HUES48 (cell line): ENCODE data around the gene S100A16.

Source experiments
- H3K27ac ChIP-seq: one replicate; pipeline ENCODE4 v1.7.0; 2013; ENCODE audit warnings: low read depth, low read length, inconsistent platforms
- H3K27me3 ChIP-seq: 2 replicates; pipeline ENCODE4 v1.6.1; 2013; ENCODE audit warnings: mild to moderate bottlenecking, low read length; ENCODE audit not compliant: control insufficient read depth, insufficient read depth
- H3K36me3 ChIP-seq: 2 replicates; pipeline ENCODE4 v1.6.1; 2013; ENCODE audit warnings: low read length; ENCODE audit not compliant: control insufficient read depth, insufficient read depth
- H3K4me1 ChIP-seq: 2 replicates; pipeline ENCODE4 v1.6.1; 2013; ENCODE audit warnings: mild to moderate bottlenecking, low read length; ENCODE audit not compliant: control insufficient read depth, insufficient read depth
- H3K4me3 ChIP-seq: 2 replicates; pipeline ENCODE4 v1.5.1; 2013; ENCODE audit warnings: mild to moderate bottlenecking, low read depth, low read length
- H3K9ac ChIP-seq: 2 replicates; pipeline ENCODE4 v1.6.1; 2013; ENCODE audit warnings: mild to moderate bottlenecking, low read depth, low read length, moderate library complexity
- H3K9me3 ChIP-seq: 2 replicates; pipeline ENCODE4 v1.6.1; 2013; ENCODE audit warnings: low read length; ENCODE audit not compliant: control insufficient read depth, insufficient read depth

Gene S100A16

GRCh38 chr1:153627715-153628626 is 15.0 kb upstream of the S100A16 start, which contains the start of gene S100A1:
TSS of gene S100A1 (plus strand) at chr1:153628434. CDS start at chr1:153630522, 2,088 bp downstream.
- peaks cover 23% of the 10 kb centered on the region for H3K4me1 ChIP-seq
- H3K9me3 ChIP-seq: no peaks in the 10 kb centered on the region
- peak within 1 kb of the TSS; percentile 58 for H3K9ac ChIP-seq
- peak within 1 kb of the TSS; percentile 73 for H3K4me3 ChIP-seq
- H3K27ac ChIP-seq: peak within 1 kb of the TSS; percentile 84
- no peaks in the 10 kb centered on the region for H3K27me3 ChIP-seq
- H3K36me3 ChIP-seq: peaks cover 5% of the 10 kb centered on the region; the same call in 1 of the 2 replicates

DNA sequence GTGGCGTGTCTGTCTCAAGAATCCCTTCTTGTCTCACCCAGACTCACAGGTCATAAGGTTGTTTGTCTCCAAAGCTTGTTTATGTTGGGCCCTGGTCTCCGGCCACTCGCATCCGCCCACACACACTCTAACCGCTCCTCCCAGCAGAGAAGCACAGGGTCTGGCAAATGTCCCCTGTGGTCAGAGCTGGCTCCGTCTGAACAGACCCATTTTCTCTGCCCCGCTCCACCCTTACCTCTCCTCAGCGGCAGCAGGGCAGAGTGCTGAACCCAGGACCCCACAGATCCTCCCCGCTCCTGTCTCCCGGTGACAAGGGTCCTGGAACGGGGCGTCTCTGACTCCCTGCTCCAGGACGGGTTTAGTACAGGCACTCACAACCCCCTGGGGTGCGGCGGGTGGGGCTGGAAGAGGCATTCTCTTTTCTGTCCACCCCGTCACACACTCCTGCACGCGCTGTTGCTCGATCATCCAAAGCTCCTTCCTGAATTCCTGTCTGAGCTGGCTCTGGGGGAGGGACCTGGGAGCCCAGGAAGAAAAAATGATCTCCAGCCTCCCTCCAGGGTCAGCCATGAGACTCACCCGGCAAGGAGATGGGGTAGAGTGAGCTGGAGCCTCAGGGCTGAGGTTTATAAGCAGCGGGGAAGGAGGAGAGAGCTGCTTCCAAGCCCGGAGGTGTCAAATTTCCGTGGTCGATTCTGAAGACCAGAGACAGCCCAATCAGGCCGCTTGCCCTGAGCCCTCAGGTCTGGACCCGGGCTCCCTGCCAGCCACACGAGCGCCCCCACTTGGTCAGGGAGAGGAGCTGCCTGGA is 14.2 kb upstream of the S100A16 start, which contains the start of gene S100A13:
Gene S100A13, minus strand, starts transcription at position 602 of the 811 bp plus-strand sequence. CDS start 1,033 bp downstream, outside the sequence.
- Histone ChIP-seq H3K9me3 (no peaks in the 10 kb centered on the region), H3K27ac (peak within 1 kb of the TSS; percentile 84), H3K4me3 (peak within 1 kb of the TSS; percentile 73), H3K4me1 (peaks cover 23% of the 10 kb centered on the region), H3K9ac (peak within 1 kb of the TSS; percentile 58), H3K27me3 (no peaks in the 10 kb centered on the region), H3K36me3 (peaks cover 8% of the 10 kb centered on the region; the same call in 1 of the 2 replicates)

DNA sequence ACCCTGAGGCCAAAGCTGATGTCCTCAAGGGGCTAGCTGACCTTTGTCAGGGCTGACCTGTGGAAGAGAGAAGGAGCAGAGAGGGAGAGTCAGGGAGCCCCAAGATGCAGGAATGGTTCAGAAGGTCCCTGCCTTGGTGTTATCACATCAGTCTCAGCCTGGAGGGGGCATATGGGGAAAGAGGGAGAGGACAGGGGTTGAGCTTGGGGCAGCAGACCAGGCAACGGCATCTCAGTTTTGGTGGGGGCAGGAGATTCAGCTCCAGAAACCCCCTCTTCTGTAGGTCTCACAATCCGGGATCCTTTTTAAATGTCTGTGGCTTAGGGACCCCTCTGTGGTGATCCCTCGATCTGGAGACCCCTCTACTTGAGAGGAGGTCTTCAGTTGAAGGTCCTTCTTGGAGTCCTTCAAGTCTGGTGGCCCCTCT is 13.6 kb upstream of the S100A16 start:
- H3K27ac ChIP-seq: peak overlapping the region; percentile 84

DNA sequence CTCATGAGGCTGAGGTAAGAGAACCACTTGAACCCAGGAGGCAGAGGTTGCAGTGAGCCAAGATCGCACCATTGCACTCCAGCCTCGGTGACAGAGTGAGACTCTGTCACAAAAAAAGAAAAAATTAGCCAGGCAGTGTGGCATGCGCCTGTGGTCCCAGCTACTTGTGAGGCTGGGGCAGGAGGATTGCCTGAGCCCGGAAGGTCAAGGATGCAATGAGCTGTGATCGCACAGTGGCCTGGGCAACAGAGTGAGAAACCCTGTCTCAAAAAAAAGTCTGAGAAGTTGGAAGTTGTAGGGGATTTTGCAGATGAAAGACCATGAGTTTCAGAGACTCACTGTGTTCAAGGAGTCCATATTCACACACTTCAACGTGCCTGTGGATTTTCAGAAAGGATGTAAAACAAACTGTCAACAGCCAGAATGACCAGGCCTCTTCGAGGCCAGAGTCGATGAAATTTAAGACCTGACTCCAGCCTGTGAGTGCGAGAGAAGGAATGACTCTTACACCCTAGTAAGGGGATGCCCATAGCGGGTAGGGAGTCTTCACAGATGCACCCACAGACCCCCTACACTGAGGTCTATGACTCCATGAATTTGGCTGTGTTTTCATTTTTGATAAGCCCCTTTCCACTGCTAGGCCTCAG is 12.2 kb upstream of the S100A16 start:
- Histone ChIP-seq H3K9ac (no peak overlapping the region), H3K4me1 (peaks cover 23% of the 10 kb centered on the region), H3K27ac (no peak overlapping the region), H3K4me3 (no peak overlapping the region), H3K36me3 (peaks cover 8% of the 10 kb centered on the region; the same call in 1 of the 2 replicates), H3K9me3 (no peaks in the 10 kb centered on the region), H3K27me3 (no peaks in the 10 kb centered on the region)

More for the DNA sequence above, 13.6 kb upstream of the S100A16 start:
- no peaks in the 10 kb centered on the region for H3K9me3 ChIP-seq
- H3K4me1 ChIP-seq: peaks cover 23% of the 10 kb centered on the region
- peak overlapping the region; percentile 73 for H3K4me3 ChIP-seq
- peaks cover 8% of the 10 kb centered on the region; the same call in 1 of the 2 replicates for H3K36me3 ChIP-seq
- H3K27me3 ChIP-seq: no peaks in the 10 kb centered on the region
- 0 out of 2 replicates have a peak overlapping the region, but pooled peaks have one; percentile 58 for H3K9ac ChIP-seq

- Histone ChIP-seq H3K27me3 (no peaks in the 10 kb centered on the region), H3K4me3 (no peak overlapping the region), H3K4me1 (peaks cover 21% of the 10 kb centered on the region), H3K36me3 (peaks cover 8% of the 10 kb centered on the region; the same call in 1 of the 2 replicates), H3K9me3 (no peaks in the 10 kb centered on the region), H3K9ac (no peak overlapping the region), H3K27ac (no peak overlapping the region)
Observed at GRCh38 chr1:153623101-153623500, 10.2 kb upstream of the S100A16 start.

DNA sequence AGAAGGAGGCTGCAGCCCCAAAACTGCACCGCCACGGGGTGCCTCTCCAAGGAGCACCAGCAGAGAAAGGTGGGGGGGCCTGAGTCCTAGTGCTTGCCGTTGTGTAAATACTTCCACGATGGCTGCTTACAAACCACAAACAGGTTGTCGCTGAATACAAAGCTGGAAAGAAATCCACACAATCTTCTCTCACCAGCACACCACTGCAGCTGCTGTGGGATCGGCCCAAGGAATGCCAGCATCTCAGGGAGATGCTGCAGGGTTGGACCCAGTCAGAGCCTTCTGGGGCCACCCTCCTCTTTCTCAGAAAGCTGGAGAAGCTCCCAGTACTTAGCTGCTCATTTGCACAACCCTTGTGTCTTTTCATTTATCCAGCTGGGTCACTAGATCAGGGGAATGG is 6.2 kb upstream of the S100A16 start:
- Histone ChIP-seq H3K9me3 (no peaks in the 10 kb centered on the region), H3K27me3 (no peaks in the 10 kb centered on the region), H3K27ac (no peak overlapping the region), H3K36me3 (peaks cover 8% of the 10 kb centered on the region; the same call in 1 of the 2 replicates), H3K4me1 (peaks cover 11% of the 10 kb centered on the region; the same call in 1 of the 2 replicates), H3K9ac (no peak overlapping the region), H3K4me3 (no peak overlapping the region)

GRCh38 chr1:153617663-153618062 is 4.7 kb upstream of the S100A16 start:
- Histone ChIP-seq H3K4me3 (no peak overlapping the region), H3K27me3 (no peaks in the 10 kb centered on the region), H3K4me1 (peaks cover 9% of the 10 kb centered on the region), H3K27ac (no peak overlapping the region), H3K9me3 (no peaks in the 10 kb centered on the region), H3K9ac (no peak overlapping the region), H3K36me3 (0 out of 2 replicates have a peak, but pooled peaks cover 3% of the 10 kb centered on the region)

GRCh38 chr1:153616917-153617311 is 4.0 kb upstream of the S100A16 start:
- Histone ChIP-seq H3K27ac (no peak overlapping the region), H3K9ac (no peak overlapping the region), H3K4me3 (no peak overlapping the region), H3K27me3 (no peaks in the 10 kb centered on the region), H3K4me1 (peaks cover 16% of the 10 kb centered on the region), H3K36me3 (no peaks in the 10 kb centered on the region), H3K9me3 (no peaks in the 10 kb centered on the region)

- Histone ChIP-seq H3K4me3 (no peak within 1 kb of the TSS), H3K36me3 (no peaks in the 10 kb centered on the region), H3K27ac (no peak within 1 kb of the TSS), H3K9me3 (no peaks in the 10 kb centered on the region), H3K27me3 (no peaks in the 10 kb centered on the region), H3K9ac (no peak within 1 kb of the TSS), H3K4me1 (peaks cover 16% of the 10 kb centered on the region)
Observed at GRCh38 chr1:153616144-153616916, 3.4 kb upstream of the S100A16 start, which contains the start of gene S100A14. TSS of gene S100A14 (minus strand) at chr1:153616325. CDS start at chr1:153615858, 467 bp downstream.

GRCh38 chr1:153615406-153615805 is 2.5 kb upstream of the S100A16 start:
- H3K27ac ChIP-seq: no peak overlapping the region
- no peak overlapping the region for H3K4me3 ChIP-seq
- H3K4me1 ChIP-seq: peaks cover 16% of the 10 kb centered on the region
- H3K9ac ChIP-seq: no peak overlapping the region
- H3K27me3 ChIP-seq: no peaks in the 10 kb centered on the region
- no peaks in the 10 kb centered on the region for H3K36me3 ChIP-seq
- H3K9me3 ChIP-seq: no peaks in the 10 kb centered on the region
